Loucy (cell line): ENCODE results near the gene GPR173.

Experiments
- H2AFZ ChIP-seq: fragments of 200-600 bp; sonication (generic); 2 replicates; pipeline ENCODE4 v1.6.0; 2016; ENCODE audit warnings: antibody characterized with exemption, mild to moderate bottlenecking, low read length, moderate library complexity
- H3F3A ChIP-seq: fragments of 200-600 bp; 2 replicates; pipeline ENCODE4 v1.6.0; 2016; ENCODE audit warnings: antibody characterized with exemption, low read depth, mild to moderate bottlenecking
- H3K27me3 ChIP-seq: fragments of 200-600 bp; sonication (generic); 2 replicates; pipeline ENCODE4 v1.6.1; 2014; ENCODE audit warnings: low read length, mild to moderate bottlenecking; ENCODE audit not compliant: insufficient read depth, poor library complexity, severe bottlenecking
- H3K36me3 ChIP-seq: fragments of 200-600 bp; sonication (generic); 2 replicates; pipeline ENCODE4 v1.6.1; 2016; ENCODE audit warnings: low read length; ENCODE audit not compliant: insufficient read depth
- H3K4me1 ChIP-seq: fragments of 200-600 bp; sonication (generic); 2 replicates; pipeline ENCODE4 v1.5.1; 2014; ENCODE audit warnings: low read length, mild to moderate bottlenecking; ENCODE audit not compliant: insufficient read depth, poor library complexity, severe bottlenecking
- H3K4me2 ChIP-seq: fragments of 200-600 bp; sonication (generic); 2 replicates; pipeline ENCODE4 v1.6.0; 2014; ENCODE audit warnings: antibody characterized with exemption, low read length, low read depth, mild to moderate bottlenecking; ENCODE audit not compliant: poor library complexity, severe bottlenecking
- H3K4me3 ChIP-seq: fragments of 200-600 bp; sonication (generic); 2 replicates; pipeline ENCODE4 v1.5.1; 2014; ENCODE audit warnings: low read length, mild to moderate bottlenecking, mixed read lengths; ENCODE audit not compliant: poor library complexity, severe bottlenecking
- H3K79me2 ChIP-seq: fragments of 200-600 bp; sonication (generic); 2 replicates; pipeline ENCODE4 v1.6.1; 2014; ENCODE audit warnings: low read length; ENCODE audit not compliant: insufficient read depth
- H3K9ac ChIP-seq: fragments of 200-600 bp; sonication (generic); 2 replicates; pipeline ENCODE4 v1.6.0; 2014; ENCODE audit warnings: mild to moderate bottlenecking, low read depth, low read length, moderate library complexity; ENCODE audit not compliant: poor library complexity, severe bottlenecking
- H3K9me2 ChIP-seq: fragments of 200-600 bp; sonication (generic); replicated peaks from 2 replicates; pipeline ENCODE4 v1.6.1; 2016; ENCODE audit warnings: low read depth, low read length, mixed read lengths
- H3K9me3 ChIP-seq: fragments of 200-600 bp; sonication (generic); 2 replicates; pipeline ENCODE4 v1.6.1; 2014; ENCODE audit warnings: mild to moderate bottlenecking, antibody characterized with exemption, low read length, low read depth; ENCODE audit not compliant: insufficient read depth
- H4K20me1 ChIP-seq: fragments of 200-600 bp; sonication (generic); 2 replicates; pipeline ENCODE4 v1.6.0; 2014; ENCODE audit warnings: antibody characterized with exemption, low read length, mild to moderate bottlenecking; ENCODE audit not compliant: insufficient read depth, poor library complexity, severe bottlenecking
- CTCF ChIP-seq: fragments of 200-600 bp; sonication (generic); conservative IDR thresholded peaks from 2 replicates; pipeline ENCODE4 v1.5.1; 2014; ENCODE audit warnings: mild to moderate bottlenecking, antibody characterized with exemption, low read length
- EZH2phosphoT487 ChIP-seq: fragments of 200-600 bp; IDR thresholded peaks from 2 replicates; pipeline ENCODE4 v1.6.1; 2018; ENCODE audit warnings: antibody characterized with exemption, mild to moderate bottlenecking, moderate library complexity, borderline replicate concordance

Gene GPR173

DNA sequence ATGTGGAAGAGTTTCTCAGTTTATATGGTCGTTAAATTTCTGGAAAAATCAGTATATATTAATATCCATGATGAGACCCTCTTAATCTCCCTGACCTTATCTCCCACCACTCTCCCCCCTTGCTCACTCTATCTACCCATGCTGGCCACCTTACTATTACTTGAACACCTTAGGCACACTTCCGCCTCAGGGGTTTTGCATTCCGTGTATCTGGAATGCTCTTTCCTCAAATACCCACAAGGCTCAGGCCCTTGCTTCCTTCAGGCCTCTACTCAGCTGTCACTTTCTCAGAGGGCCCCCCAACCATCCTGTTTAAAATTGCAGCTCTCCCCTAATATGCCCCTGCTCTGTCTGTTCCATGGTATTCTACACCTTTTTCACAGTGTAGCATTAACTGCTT, 47.2 kb downstream of the GPR173 start:
- no peak for TF ChIP-seq EZH2phosphoT487
- TF ChIP-seq CTCF, result no peak
- H3K9ac ChIP-seq, result no peak overlapping the region
- no peaks in the 10 kb centered on the region for H3K27me3 ChIP-seq
- no peaks in the 10 kb centered on the region for H3K9me3 ChIP-seq
- H3F3A ChIP-seq, result no peaks in the 10 kb centered on the region; the same call in 1 of the 2 replicates
- H3K79me2 ChIP-seq, result peaks cover 18% of the 10 kb centered on the region
- no peaks in the 10 kb centered on the region for H3K36me3 ChIP-seq
- peaks cover 3% of the 10 kb centered on the region for H4K20me1 ChIP-seq
- peak overlapping the region; percentile 96 for H3K4me2 ChIP-seq
- no peaks in the 10 kb centered on the region for H3K9me2 ChIP-seq
- H3K4me1 ChIP-seq, result peaks cover 13% of the 10 kb centered on the region
- no peak overlapping the region for H2AFZ ChIP-seq
- peak overlapping the region; percentile 48 for H3K4me3 ChIP-seq

DNA sequence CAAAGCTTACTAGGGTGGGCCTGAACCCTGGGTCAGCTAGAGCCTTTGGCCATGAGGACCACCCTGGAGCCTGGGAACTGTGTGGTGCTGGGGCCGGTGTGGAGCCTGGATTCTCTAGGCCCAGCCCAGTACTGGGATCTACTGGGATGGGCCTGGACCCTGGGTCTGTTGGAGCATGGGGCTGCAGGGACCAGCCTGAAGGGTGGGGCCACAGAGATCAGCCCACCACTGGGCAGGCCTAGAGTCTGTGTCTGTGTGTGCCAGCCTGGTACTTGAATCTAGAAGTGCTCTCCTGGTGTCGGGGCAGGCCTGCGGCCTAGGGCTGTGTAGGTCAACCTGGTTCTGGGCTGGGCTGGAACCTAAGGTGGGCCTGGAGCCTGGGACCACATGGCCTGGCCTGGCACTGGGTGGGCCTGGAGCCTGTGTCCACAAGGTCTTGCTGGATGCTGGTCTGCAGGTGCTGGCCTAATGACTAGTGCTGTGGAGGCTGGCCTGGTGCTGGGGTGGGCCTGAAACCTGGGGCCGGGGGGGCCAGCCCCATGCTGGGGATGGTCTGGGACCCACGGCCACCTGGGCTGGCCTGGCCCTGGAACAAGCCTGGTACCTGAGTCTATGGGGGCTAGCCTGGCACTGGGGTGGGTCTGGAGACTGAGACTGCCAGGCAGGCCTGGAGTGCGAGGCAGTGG, 66.4 kb downstream of the GPR173 start:
- Histone ChIP-seq H3K9me3 (no peaks in the 10 kb centered on the region), H2AFZ (no peak overlapping the region), H3K4me3 (no peak overlapping the region), H3K4me1 (no peaks in the 10 kb centered on the region), H3K4me2 (no peak overlapping the region), H3F3A (no peaks in the 10 kb centered on the region), H3K36me3 (peaks cover 8% of the 10 kb centered on the region; the same call in 1 of the 2 replicates), H3K9ac (no peak overlapping the region), H3K27me3 (no peaks in the 10 kb centered on the region), H4K20me1 (no peaks in the 10 kb centered on the region), H3K79me2 (peaks cover 8% of the 10 kb centered on the region; the same call in 1 of the 2 replicates), H3K9me2 (no peaks in the 10 kb centered on the region)
- no peak for TF ChIP-seq EZH2phosphoT487
- TF ChIP-seq CTCF, result no peak

DNA sequence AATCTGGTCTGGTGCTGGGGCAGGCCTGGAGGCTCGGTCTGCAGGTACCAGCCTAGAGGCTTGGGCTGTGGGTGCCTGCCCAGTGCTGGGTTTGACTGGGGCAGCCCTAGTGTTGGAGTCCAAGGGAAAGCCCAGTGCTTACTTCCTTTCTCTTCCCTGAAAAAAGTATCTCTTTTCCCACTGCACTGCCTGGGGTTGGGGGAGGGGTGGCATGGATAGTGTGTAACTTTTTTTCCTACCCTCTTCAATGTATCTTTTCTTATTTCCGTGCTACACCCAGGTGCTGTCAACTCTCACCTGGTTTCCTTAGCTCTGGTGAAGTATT, 66.9 kb downstream of the GPR173 start:
- Histone ChIP-seq H3K9ac (no peak overlapping the region), H3K4me1 (no peaks in the 10 kb centered on the region), H3F3A (no peaks in the 10 kb centered on the region), H3K9me2 (no peaks in the 10 kb centered on the region), H3K79me2 (peaks cover 8% of the 10 kb centered on the region; the same call in 1 of the 2 replicates), H3K36me3 (peaks cover 8% of the 10 kb centered on the region; the same call in 1 of the 2 replicates), H3K4me2 (no peak overlapping the region), H3K27me3 (no peaks in the 10 kb centered on the region), H2AFZ (no peak overlapping the region), H3K4me3 (no peak overlapping the region), H4K20me1 (no peaks in the 10 kb centered on the region), H3K9me3 (no peaks in the 10 kb centered on the region)
- TF ChIP-seq CTCF (no peak), EZH2phosphoT487 (no peak)
